ENCODE measurements around the gene PSG4. TPM values are rescaled to one million over a fixed set of nuclear protein-coding genes. Genes with fewer than 3 reads are reported as not detected.
"Not testable (repeated sequence)": the region's sequence is repeated elsewhere in the genome, so short reads cannot be mapped to it uniquely, and the experiment has no call there.

Gene PSG4
- total and polyA plus RNA-seq, 12 donors: not detected

GRCh38 chr19:43192381-43193155 is 12.9 kb downstream of the PSG4 start:
- H3K4me3 ChIP-seq, H3K4me1 ChIP-seq, H3K27ac ChIP-seq, ATAC-seq, H3K36me3 ChIP-seq, H3K9me3 ChIP-seq, DNase-seq: not testable (repeated sequence)
- intact Hi-C loops (cut with DNase I): loop anchor here in 2 of 10 donors (5.0 to 10.0 kb wide), 2 partner anchors 70 to 88 kb away; no protein-coding TSS in a partner anchor
- 57 to 59% methylated on average over 4 of the region's 4 CpGs for WGBS, 2 donors
- peaks cover 0 to 16% (median 7%) of the 10 kb centered on the region in 7 donors for H3K27me3 ChIP-seq

- H3K27me3 ChIP-seq; H3K36me3 ChIP-seq; ATAC-seq; H3K4me1 ChIP-seq; DNase-seq; H3K27ac ChIP-seq; H3K9me3 ChIP-seq; H3K4me3 ChIP-seq; intact Hi-C loops (cut with DNase I): not testable (repeated sequence)
- TF ChIP-seq CTCF (IDR thresholded peaks at IDR 0.05): peak in 1 of 9 donors; percentile 10
- WGBS, 2 donors: 51 to 56% methylated on average over 9 of the region's 9 CpGs
Measured at GRCh38 chr19:43188092-43188491, 17.3 kb downstream of the PSG4 start.

GRCh38 chr19:43186311-43186935 is 19.0 kb downstream of the PSG4 start, which contains the start of gene PSG5:
PSG5 (minus strand) TSS chr19:43186536; CDS start chr19:43186405, 131 bp downstream.
- WGBS, 2 donors: 68% methylated on average over 7 of the region's 7 CpGs
- H3K27ac ChIP-seq; H3K9me3 ChIP-seq; H3K36me3 ChIP-seq; H3K4me3 ChIP-seq; DNase-seq; ATAC-seq; H3K27me3 ChIP-seq; intact Hi-C loops (cut with DNase I); H3K4me1 ChIP-seq: not testable (repeated sequence)

GRCh38 chr19:43181869-43182771 is 23.3 kb downstream of the PSG4 start:
- H3K9me3 ChIP-seq: not testable (repeated sequence)

GRCh38 chr19:43179569-43180147 is 25.8 kb downstream of the PSG4 start:
- TF ChIP-seq CTCF (IDR thresholded peaks at IDR 0.05): peak in 1 of 9 donors; percentile 15
- H3K4me1 ChIP-seq; H3K27ac ChIP-seq; H3K4me3 ChIP-seq; H3K9me3 ChIP-seq; H3K36me3 ChIP-seq; intact Hi-C loops (cut with DNase I); ATAC-seq; DNase-seq; H3K27me3 ChIP-seq: not testable (repeated sequence)
- 8 to 11% methylated on average over 1 of the region's 1 CpG for WGBS, 2 donors

More at GRCh38 chr19:43181869-43182771, 23.3 kb downstream of the PSG4 start:
- H3K27me3 ChIP-seq; H3K4me3 ChIP-seq; H3K36me3 ChIP-seq; DNase-seq; H3K27ac ChIP-seq; intact Hi-C loops (cut with DNase I); ATAC-seq; H3K4me1 ChIP-seq: not testable (repeated sequence)
- WGBS, 2 donors: 53 to 54% methylated on average over 4 of the region's 4 CpGs

- ATAC-seq; H3K9me3 ChIP-seq; H3K36me3 ChIP-seq; H3K27ac ChIP-seq; H3K27me3 ChIP-seq; H3K4me3 ChIP-seq; intact Hi-C loops (cut with DNase I); H3K4me1 ChIP-seq; DNase-seq: not testable (repeated sequence)
- 83% methylated on average over 2 to 3 of the region's 3 CpGs for WGBS, 2 donors
Measured at GRCh38 chr19:43178577-43178976, 26.9 kb downstream of the PSG4 start.

- H3K27ac ChIP-seq; ATAC-seq; intact Hi-C loops (cut with DNase I); H3K4me3 ChIP-seq; H3K36me3 ChIP-seq; DNase-seq; H3K9me3 ChIP-seq; H3K4me1 ChIP-seq: not testable (repeated sequence)
- H3K27me3 ChIP-seq: peaks cover 0 to 21% (median 0%) of the 10 kb centered on the region in 7 donors
- WGBS, 2 donors: 66 to 73% methylated on average over 3 of the region's 3 CpGs
Measured at GRCh38 chr19:43165906-43166305, 39.5 kb downstream of the PSG4 start.

- intact Hi-C loops (cut with DNase I); H3K27me3 ChIP-seq; H3K4me1 ChIP-seq; DNase-seq; H3K27ac ChIP-seq; H3K36me3 ChIP-seq; ATAC-seq; H3K4me3 ChIP-seq; H3K9me3 ChIP-seq: not testable (repeated sequence)
- 67 to 68% methylated on average over 3 of the region's 3 CpGs for WGBS, 2 donors
Measured at GRCh38 chr19:43163135-43163534, 42.3 kb downstream of the PSG4 start.

All from heart right ventricle (tissue), 16 donors.